Epidermal melanocyte (primary cell): ENCODE measurements around the gene C6orf118.

ENCODE experiments used
- DNase-seq: peaks from one replicate; pipeline ENCODE4 v3.0.0; 2011; ENCODE audit warnings: low spot score; ENCODE audit not compliant: insufficient read length

Gene C6orf118

GRCh38 chr6:165244524-165245247 lies 64.7 kb downstream of the C6orf118 start:
- DNase-seq = no peak

DNA sequence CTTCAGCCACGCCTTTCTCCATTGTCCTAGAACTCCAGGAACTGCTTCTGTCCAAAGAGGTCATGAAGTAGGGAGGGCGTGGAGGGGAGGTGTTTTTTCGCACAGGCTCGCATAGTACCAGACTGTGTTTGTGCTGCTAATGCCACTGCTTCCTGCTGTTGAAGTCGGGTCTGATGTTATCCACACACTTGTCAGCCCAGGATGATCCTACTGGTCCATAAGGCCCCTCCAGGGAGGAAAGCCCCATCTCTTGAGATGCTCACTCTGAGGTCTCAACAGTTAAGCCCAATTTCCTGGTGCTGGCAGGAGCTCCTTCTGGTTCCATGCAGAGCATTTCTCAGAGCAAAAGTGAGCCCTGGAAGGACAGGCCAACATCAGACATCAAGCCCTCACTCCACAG lies 65.6 kb downstream of the C6orf118 start:
- DNase-seq = no peak

GRCh38 chr6:165236326-165236725 lies 73.1 kb downstream of the C6orf118 start:
- DNase-seq = no peak

- no peak for DNase-seq
Measured at GRCh38 chr6:165232731-165233488, 76.5 kb downstream of the C6orf118 start.

DNA sequence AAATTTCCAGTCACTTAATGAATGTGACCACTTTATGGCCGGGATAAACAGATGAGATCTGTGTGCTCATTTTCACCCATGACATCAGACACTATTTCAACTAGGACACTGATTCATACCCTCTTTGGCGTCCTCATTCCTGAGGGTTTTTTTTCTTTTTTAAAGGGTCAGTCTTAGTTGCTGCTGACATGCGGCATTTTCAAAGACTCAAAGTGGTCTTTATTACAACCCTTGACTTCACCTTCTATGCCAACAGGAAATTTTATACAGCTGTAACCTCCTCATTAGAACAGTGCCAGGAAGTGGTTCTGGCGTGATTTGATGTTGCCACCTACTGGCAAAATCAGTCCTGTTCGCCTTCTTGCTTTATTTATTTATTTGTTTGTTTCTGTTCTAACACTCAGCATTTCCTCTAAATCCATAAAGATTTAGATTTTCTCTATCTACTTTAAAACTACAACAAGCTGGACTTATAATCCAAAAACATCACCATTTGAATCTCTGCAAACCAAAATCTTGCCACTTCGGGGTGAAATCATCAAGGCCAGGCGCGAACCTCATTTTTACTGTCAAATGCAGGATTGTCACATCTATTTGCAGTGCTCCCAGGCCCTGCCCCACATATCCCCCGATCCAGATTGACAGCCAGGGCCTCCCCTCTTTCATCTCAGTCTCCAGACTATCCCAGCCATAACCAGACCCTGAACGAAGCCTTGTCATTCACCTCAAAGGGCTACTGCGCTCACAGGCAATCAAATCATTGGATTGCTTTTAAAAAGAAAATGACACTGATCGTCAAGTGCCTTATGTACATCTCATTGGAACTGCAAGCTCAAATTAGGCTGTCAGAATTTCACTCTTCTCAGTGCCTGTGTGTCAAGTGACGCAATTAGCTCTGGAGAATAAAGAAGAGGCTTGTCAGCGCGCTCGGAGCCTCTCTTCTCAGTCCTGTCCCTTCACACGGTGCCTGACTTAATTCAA lies 77.5 kb downstream of the C6orf118 start:
- DNase-seq = no peak

- no peak for DNase-seq
Measured at GRCh38 chr6:165231177-165231576, 78.2 kb downstream of the C6orf118 start.
